CD4-positive, alpha-beta T cell (primary cell): ENCODE measurements around the gene COX11. TPM values are rescaled to one million over a fixed set of nuclear protein-coding genes. Genes with fewer than 3 reads are reported as not detected.

Experiments
- ATAC-seq: fragments of 200-7000 bp; cut with Tn5 transposase; one replicate; pipeline ENCODE4 v1.10.0; 2022; ENCODE audit warnings: mild to moderate bottlenecking; ENCODE audit not compliant: poor library complexity
- CTCF ChIA-PET: fragments of 350-600 bp; sonication (Branson Sonifier 250); formaldehyde crosslinking; loops from one replicate; lab custom pipeline; 2021; ENCODE audit warnings: antibody characterized with exemption, inconsistent platforms; lab: Charles Lee
- POLR2A ChIA-PET: fragments of 350-600 bp; sonication (Branson Sonifier 250); formaldehyde crosslinking; loops from one replicate; lab custom pipeline; 2021; ENCODE audit warnings: antibody characterized with exemption, inconsistent platforms; lab: Charles Lee
- DNase-seq, 14 experiments: peaks; one replicate each; pipeline ENCODE4 v3.0.0-alpha.2; 2013 to 2020; ENCODE audit warnings: mixed read lengths in 2 of 14
- H3K27ac ChIP-seq, 2 donors: one replicate each; pipeline versions ENCODE4 v1.5.1 to v1.7.0; 2013; ENCODE audit warnings: low read length in 2 of 2, low read depth in 1 of 2, mild to moderate bottlenecking in 1 of 2
- H3K27me3 ChIP-seq, 2 experiments: 1 replicate in 1 of 2; 2 replicates in 1 of 2; pipeline versions ENCODE4 v1.6.1 to v1.7.0; 2013; ENCODE audit warnings: low read length in 2 of 2, control low read depth in 1 of 2, mild to moderate bottlenecking in 1 of 2, moderate library complexity in 1 of 2; ENCODE audit not compliant: insufficient read depth in 2 of 2, control insufficient read depth in 1 of 2
- H3K36me3 ChIP-seq: one replicate; pipeline ENCODE4 v1.6.1; 2013; ENCODE audit warnings: low read length, control low read depth; ENCODE audit not compliant: insufficient read depth
- H3K4me1 ChIP-seq: one replicate; pipeline ENCODE4 v1.6.1; 2013; ENCODE audit warnings: low read length, control low read depth; ENCODE audit not compliant: insufficient read depth
- H3K4me3 ChIP-seq: one replicate; pipeline ENCODE4 v1.5.1; 2013; ENCODE audit warnings: mild to moderate bottlenecking, low read length, moderate library complexity
- H3K9me3 ChIP-seq, 2 experiments: 1 replicate in 1 of 2; 2 replicates in 1 of 2; pipeline versions ENCODE4 v1.6.1 to v1.7.0; 2013; ENCODE audit warnings: low read length in 2 of 2, mild to moderate bottlenecking in 2 of 2, control low read depth in 1 of 2, moderate library complexity in 1 of 2; ENCODE audit not compliant: control insufficient read depth in 1 of 2, insufficient read depth in 1 of 2
- H3K27ac Mint-ChIP-seq: one replicate; pipeline ENCODE4 v1.8.0; 2020; ENCODE audit warnings: mixed read lengths
- H3K27me3 Mint-ChIP-seq: one replicate; pipeline ENCODE4 v1.8.0; 2021; ENCODE audit warnings: mixed read lengths
- H3K36me3 Mint-ChIP-seq: one replicate; pipeline ENCODE4 v1.8.0; 2021; ENCODE audit warnings: low read depth, mixed read lengths
- H3K4me1 Mint-ChIP-seq: one replicate; pipeline ENCODE4 v1.8.0; 2021; ENCODE audit warnings: low read depth, mixed read lengths
- H3K4me3 Mint-ChIP-seq: one replicate; pipeline ENCODE4 v1.8.0; 2020; ENCODE audit warnings: mild to moderate bottlenecking, mixed read lengths
- H3K9me3 Mint-ChIP-seq: one replicate; pipeline ENCODE4 v1.8.0; 2020; ENCODE audit warnings: mixed read lengths
- intact Hi-C, 2 experiments: fragments of 100-400 bp; cut with DNase I in 1 of 2; cut with micrococcal nuclease in 1 of 2; formaldehyde crosslinking; loops; one replicate each; pipeline versions ENCODE4 v1.15.1 to v1.9.0; 2023 to 2025; cut with DNase I, micrococcal nuclease
- total RNA-seq, 174 experiments: library from RNA in 2 of 174; stranded (reverse) in 2 of 174; gene quantifications; one replicate each; pipeline ENCODE4 v1.2.3 and lab custom pipeline; 2021 to 2026
- TF ChIP-seq, protein P1 (sequence below): fragments of 200-600 bp; IDR thresholded peaks from one replicate; pipeline ENCODE4 v1.8.0; 2022; ENCODE audit warnings: antibody characterized with exemption, mild to moderate bottlenecking

COX11 gene
- total RNA-seq, 2 experiments from 2014 or later, result 24.1 to 30.3 TPM

GRCh38 chr17:54935471-54935870, 33.0 kb downstream of the COX11 start:
- no peaks in the 10 kb centered on the region for H3K9me3 ChIP-seq
- Mint-ChIP-seq H3K36me3 (no peaks in the 10 kb centered on the region), H3K9me3 (no peaks in the 10 kb centered on the region), H3K27ac (no peak overlapping the region), H3K27me3 (peaks cover 3% of the 10 kb centered on the region), H3K4me1 (no peaks in the 10 kb centered on the region), H3K4me3 (no peak overlapping the region)
- H3K4me1 ChIP-seq, result no peaks in the 10 kb centered on the region
- H3K27me3 ChIP-seq, result peaks cover 0 to 3% of the 10 kb centered on the region in 2 experiments
- H3K27ac ChIP-seq, result no peak overlapping the region
- TF ChIP-seq, protein P1, sequence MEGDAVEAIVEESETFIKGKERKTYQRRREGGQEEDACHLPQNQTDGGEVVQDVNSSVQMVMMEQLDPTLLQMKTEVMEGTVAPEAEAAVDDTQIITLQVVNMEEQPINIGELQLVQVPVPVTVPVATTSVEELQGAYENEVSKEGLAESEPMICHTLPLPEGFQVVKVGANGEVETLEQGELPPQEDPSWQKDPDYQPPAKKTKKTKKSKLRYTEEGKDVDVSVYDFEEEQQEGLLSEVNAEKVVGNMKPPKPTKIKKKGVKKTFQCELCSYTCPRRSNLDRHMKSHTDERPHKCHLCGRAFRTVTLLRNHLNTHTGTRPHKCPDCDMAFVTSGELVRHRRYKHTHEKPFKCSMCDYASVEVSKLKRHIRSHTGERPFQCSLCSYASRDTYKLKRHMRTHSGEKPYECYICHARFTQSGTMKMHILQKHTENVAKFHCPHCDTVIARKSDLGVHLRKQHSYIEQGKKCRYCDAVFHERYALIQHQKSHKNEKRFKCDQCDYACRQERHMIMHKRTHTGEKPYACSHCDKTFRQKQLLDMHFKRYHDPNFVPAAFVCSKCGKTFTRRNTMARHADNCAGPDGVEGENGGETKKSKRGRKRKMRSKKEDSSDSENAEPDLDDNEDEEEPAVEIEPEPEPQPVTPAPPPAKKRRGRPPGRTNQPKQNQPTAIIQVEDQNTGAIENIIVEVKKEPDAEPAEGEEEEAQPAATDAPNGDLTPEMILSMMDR, result no peak
- H3K36me3 ChIP-seq, result no peaks in the 10 kb centered on the region
- ChIA-PET POLR2A (no interaction called here), CTCF (no interaction called here)
- no peak for DNase-seq
- ATAC-seq, result no peak
- intact Hi-C loops, result no loop called here
- no peak overlapping the region for H3K4me3 ChIP-seq

GRCh38 chr17:54933921-54934320, 34.5 kb downstream of the COX11 start:
- Mint-ChIP-seq H3K4me1 (no peaks in the 10 kb centered on the region), H3K9me3 (no peaks in the 10 kb centered on the region), H3K4me3 (no peak overlapping the region), H3K27me3 (peaks cover 4% of the 10 kb centered on the region), H3K27ac (no peak overlapping the region), H3K36me3 (no peaks in the 10 kb centered on the region)
- ATAC-seq (no peak), DNase-seq (no peak)
- no peaks in the 10 kb centered on the region for H3K9me3 ChIP-seq
- TF ChIP-seq, protein P1, result no peak
- intact Hi-C loops, result no loop called here
- CTCF ChIA-PET, result interaction anchor here (1.0 kb wide), 1 partner anchor 108 kb away, joined by 3 read pairs; no protein-coding TSS in a partner anchor
- H3K27me3 ChIP-seq, result peaks cover 0 to 3% of the 10 kb centered on the region in 2 experiments
- H3K27ac ChIP-seq, result no peak overlapping the region
- POLR2A ChIA-PET, result no interaction called here
- no peaks in the 10 kb centered on the region for H3K36me3 ChIP-seq
- H3K4me1 ChIP-seq, result no peaks in the 10 kb centered on the region
- no peak overlapping the region for H3K4me3 ChIP-seq

GRCh38 chr17:54932711-54933110, 35.7 kb downstream of the COX11 start:
- TF ChIP-seq, protein P1, result no peak
- H3K27ac ChIP-seq, result no peak overlapping the region
- intact Hi-C loops, result no loop called here
- CTCF ChIA-PET, result no interaction called here
- no peak for ATAC-seq
- no peaks in the 10 kb centered on the region for H3K36me3 ChIP-seq
- no peak for DNase-seq
- H3K4me1 ChIP-seq, result no peaks in the 10 kb centered on the region
- H3K9me3 ChIP-seq, result no peaks in the 10 kb centered on the region
- no peak overlapping the region for H3K4me3 ChIP-seq
- no peak overlapping the region for H3K4me3 Mint-ChIP-seq
- H3K9me3 Mint-ChIP-seq, result no peaks in the 10 kb centered on the region
- no peaks in the 10 kb centered on the region for H3K36me3 Mint-ChIP-seq
- H3K27ac Mint-ChIP-seq, result no peak overlapping the region
- H3K27me3 ChIP-seq, result peaks cover 0 to 3% of the 10 kb centered on the region in 2 experiments
- peaks cover 8% of the 10 kb centered on the region for H3K27me3 Mint-ChIP-seq
- POLR2A ChIA-PET, result no interaction called here
- H3K4me1 Mint-ChIP-seq, result no peaks in the 10 kb centered on the region
